ENCODE results near the gene SRC. TPM values are rescaled to one million over a fixed set of nuclear protein-coding genes. Genes with fewer than 3 reads are reported as not detected.

Gene SRC
- total and polyA plus RNA-seq, 10 donors = 7.0 to 68.0 (median 31.2) TPM

GRCh38 chr20:37352608-37352980 is 6.7 kb downstream of the SRC start:
- no peak overlapping the region for H3K4me3 ChIP-seq
- DNase-seq = peak; percentile 40
- peaks cover 0 to 19% (median 0%) of the 10 kb centered on the region in 6 donors for H3K36me3 ChIP-seq
- no peak overlapping the region for H3K27ac ChIP-seq
- WGBS, 5 donors = 82 to 94% (median 90%) methylated on average over 11 of the region's 11 CpGs
- intact Hi-C loops (cut with DNase I; ENCODE audit: low total_unique reads) = no loop called here
- no peaks in the 10 kb centered on the region for H3K9me3 ChIP-seq
- H3K27me3 ChIP-seq (replicated peaks in 1 of 7) = no peaks in the 10 kb centered on the region
- peaks cover 0 to 59% (median 21%) of the 10 kb centered on the region in 6 donors for H3K4me1 ChIP-seq
- TF ChIP-seq POLR2AphosphoS5 (IDR thresholded peaks at IDR 0.05) = no peak

- DNase-seq = peak; percentile 54
- WGBS, 5 donors = 86 to 93% (median 91%) methylated on average over 13 of the region's 13 CpGs
- Histone ChIP-seq H3K4me1 (peaks cover 0 to 59% (median 25%) of the 10 kb centered on the region in 6 donors), H3K4me3 (no peak overlapping the region), H3K27me3 (replicated peaks in 1 of 7) (no peaks in the 10 kb centered on the region), H3K27ac (no peak overlapping the region), H3K36me3 (peaks cover 0 to 19% (median 0%) of the 10 kb centered on the region in 6 donors), H3K9me3 (no peaks in the 10 kb centered on the region)
- intact Hi-C loops (cut with DNase I; ENCODE audit: low total_unique reads) = no loop called here
- no peak for TF ChIP-seq POLR2AphosphoS5 (IDR thresholded peaks at IDR 0.05)
- TF ChIP-seq CTCF (IDR thresholded peaks at IDR 0.05 in 8 of 11, conservative IDR thresholded peaks at IDR 0.05 in 3 of 11) = no peak
- no peak for TF ChIP-seq POLR2A (IDR thresholded peaks at IDR 0.05)
Observed at GRCh38 chr20:37353285-37353849, 7.4 kb downstream of the SRC start.

GRCh38 chr20:37354210-37355195 is 8.6 kb downstream of the SRC start:
- no peaks in the 10 kb centered on the region for H3K27me3 ChIP-seq (replicated peaks in 1 of 7)
- H3K4me1 ChIP-seq = peaks cover 0 to 60% (median 25%) of the 10 kb centered on the region in 6 donors
- H3K27ac ChIP-seq = no peak overlapping the region
- no peak overlapping the region for H3K4me3 ChIP-seq
- peak; percentile 47 for DNase-seq
- H3K36me3 ChIP-seq = peaks cover 0 to 19% (median 0%) of the 10 kb centered on the region in 6 donors
- intact Hi-C loops (cut with DNase I; ENCODE audit: low total_unique reads) = no loop called here
- 87 to 92% (median 92%) methylated on average over 11 to 18 of the region's 18 CpGs for WGBS, 5 donors
- no peaks in the 10 kb centered on the region for H3K9me3 ChIP-seq
- TF ChIP-seq POLR2AphosphoS5 (IDR thresholded peaks at IDR 0.05) (no peak), POLR2A (IDR thresholded peaks at IDR 0.05) (no peak), CTCF (IDR thresholded peaks at IDR 0.05 in 8 of 11, conservative IDR thresholded peaks at IDR 0.05 in 3 of 11) (no peak)

- peak; percentile 34 for DNase-seq
- TF ChIP-seq POLR2AphosphoS5 (IDR thresholded peaks at IDR 0.05) (no peak), CTCF (IDR thresholded peaks at IDR 0.05 in 8 of 11, conservative IDR thresholded peaks at IDR 0.05 in 3 of 11) (no peak), POLR2A (IDR thresholded peaks at IDR 0.05) (no peak)
- Histone ChIP-seq H3K4me1 (peaks cover 0 to 53% (median 23%) of the 10 kb centered on the region in 6 donors), H3K27ac (peak overlapping the region in 3 of 8 donors; percentile 63 to 77 (median 76)), H3K9me3 (no peaks in the 10 kb centered on the region), H3K27me3 (replicated peaks in 1 of 7) (no peaks in the 10 kb centered on the region), H3K36me3 (peaks cover 0 to 19% (median 0%) of the 10 kb centered on the region in 6 donors), H3K4me3 (no peak overlapping the region)
- intact Hi-C loops (cut with DNase I; ENCODE audit: low total_unique reads) = no loop called here
- 86 to 90% (median 88%) methylated on average over 15 of the region's 15 CpGs for WGBS, 5 donors
Observed at GRCh38 chr20:37355252-37356180, 9.6 kb downstream of the SRC start.
